GM12878 (cell line): ENCODE results near the gene KCNH6. TPM values are rescaled to one million over a fixed set of nuclear protein-coding genes. Genes with fewer than 3 reads are reported as not detected.

ENCODE experiments used
- CBFB ChIP-seq: IDR thresholded peaks from 2 replicates; pipeline ENCODE4 v1.6.1; 2016; ENCODE audit warnings: antibody characterized with exemption, low read depth
- CREB1 ChIP-seq: IDR thresholded peaks from 2 replicates; pipeline ENCODE4 v1.6.1; 2012; ENCODE audit warnings: low read depth, mild to moderate bottlenecking, inconsistent platforms
- HCFC1 ChIP-seq: fragments of 150-350 bp; IDR thresholded peaks from 2 replicates; pipeline ENCODE4 v1.6.1; 2014; ENCODE audit warnings: low read length
- IRF4 ChIP-seq: IDR thresholded peaks from 2 replicates; pipeline ENCODE4 v1.6.1; 2011; ENCODE audit warnings: low read depth, low read length
- PRDM15 ChIP-seq: fragments of 450-650 bp; formaldehyde crosslinking; IDR thresholded peaks from 2 replicates; pipeline ENCODE4 v1.4.0; 2020; ENCODE audit warnings: mild to moderate bottlenecking, moderate library complexity
- RB1 ChIP-seq: fragments of 450-650 bp; formaldehyde crosslinking; IDR thresholded peaks from 2 replicates; pipeline ENCODE4 v1.6.1; 2017; ENCODE audit warnings: mild to moderate bottlenecking, borderline replicate concordance
- ZBTB33 ChIP-seq: fragments of 450-650 bp; IDR thresholded peaks from 2 replicates; pipeline ENCODE4 v1.6.1; 2017; ENCODE audit warnings: mild to moderate bottlenecking
- ZSCAN29 ChIP-seq: fragments of 450-650 bp; IDR thresholded peaks from 2 replicates; pipeline ENCODE4 v1.6.1; 2017; ENCODE audit warnings: mild to moderate bottlenecking, moderate library complexity
- polyA plus RNA-seq, 11 experiments: library from polyadenylated mRNA; depleted of rRNA in 4 of 11; unstranded in 6 of 11; stranded (reverse) in 5 of 11; fragments of >200 nt; fragmentation: Nextera tagmentation in 4 of 11; fragmentation: Illumina TruSeq in 1 of 11; extraction: Ambion mirVana in 4 of 11; extraction: Trizol in 1 of 11; gene quantifications; 1 replicate in 1 of 11; 2 replicates in 10 of 11; pipeline versions ENCODE4 v1.2.1 to v1.2.3, GENCODE V29; 2011 to 2016; ENCODE audit warnings: inconsistent platforms in 2 of 11, missing spikeins in 2 of 11, low read depth in 1 of 11
- total RNA-seq, 4 experiments: library from RNA; depleted of rRNA in 3 of 4; stranded (reverse); fragments of >200 nt in 3 of 4; fragmentation: Illumina TruSeq in 1 of 4; extraction: Trizol in 1 of 4; gene quantifications; 2 replicates each; pipeline versions ENCODE4 v1.2.1 to v1.2.3, GENCODE V29; 2013 to 2021
- TF ChIP-seq, protein P1 (sequence below): fragments of 450-650 bp; IDR thresholded peaks from 2 replicates; pipeline ENCODE4 v1.6.1; 2017; ENCODE audit warnings: mild to moderate bottlenecking, moderate library complexity
- TF ChIP-seq, protein P2 (sequence below): IDR thresholded peaks from 2 replicates; pipeline ENCODE4 v1.6.1; 2011; ENCODE audit warnings: borderline replicate concordance, low read depth, mild to moderate bottlenecking, moderate library complexity, mixed read lengths, low read length; ENCODE audit not compliant: insufficient read depth; ENCODE audit errors: extremely low read length

Gene KCNH6
- total and polyA plus RNA-seq, 10 of the 15 experiments (the other 5 are each of a cell fraction or from before 2014, with no cell fraction given): not detected

DNA sequence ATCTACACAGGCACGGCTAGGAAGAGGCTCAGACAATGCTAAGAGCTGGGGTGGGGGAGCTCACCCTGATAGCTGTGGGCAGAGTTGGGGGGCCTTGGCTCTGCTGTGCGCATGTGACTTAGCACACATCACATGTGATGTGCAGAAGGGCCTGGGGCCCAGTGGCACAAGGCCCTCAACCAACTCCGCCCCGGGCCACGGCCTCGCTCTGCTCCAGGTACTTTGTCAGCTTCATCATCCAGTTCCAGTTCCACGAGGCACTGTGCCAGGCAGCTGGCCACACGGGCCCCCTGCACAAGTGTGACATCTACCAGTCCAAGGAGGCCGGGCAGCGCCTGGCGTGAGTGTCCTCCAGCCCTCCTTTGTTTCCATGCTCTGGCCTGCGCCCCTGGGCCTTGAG is 27.0 kb upstream of the KCNH6 start (continued):
- TF ChIP-seq, protein P1, sequence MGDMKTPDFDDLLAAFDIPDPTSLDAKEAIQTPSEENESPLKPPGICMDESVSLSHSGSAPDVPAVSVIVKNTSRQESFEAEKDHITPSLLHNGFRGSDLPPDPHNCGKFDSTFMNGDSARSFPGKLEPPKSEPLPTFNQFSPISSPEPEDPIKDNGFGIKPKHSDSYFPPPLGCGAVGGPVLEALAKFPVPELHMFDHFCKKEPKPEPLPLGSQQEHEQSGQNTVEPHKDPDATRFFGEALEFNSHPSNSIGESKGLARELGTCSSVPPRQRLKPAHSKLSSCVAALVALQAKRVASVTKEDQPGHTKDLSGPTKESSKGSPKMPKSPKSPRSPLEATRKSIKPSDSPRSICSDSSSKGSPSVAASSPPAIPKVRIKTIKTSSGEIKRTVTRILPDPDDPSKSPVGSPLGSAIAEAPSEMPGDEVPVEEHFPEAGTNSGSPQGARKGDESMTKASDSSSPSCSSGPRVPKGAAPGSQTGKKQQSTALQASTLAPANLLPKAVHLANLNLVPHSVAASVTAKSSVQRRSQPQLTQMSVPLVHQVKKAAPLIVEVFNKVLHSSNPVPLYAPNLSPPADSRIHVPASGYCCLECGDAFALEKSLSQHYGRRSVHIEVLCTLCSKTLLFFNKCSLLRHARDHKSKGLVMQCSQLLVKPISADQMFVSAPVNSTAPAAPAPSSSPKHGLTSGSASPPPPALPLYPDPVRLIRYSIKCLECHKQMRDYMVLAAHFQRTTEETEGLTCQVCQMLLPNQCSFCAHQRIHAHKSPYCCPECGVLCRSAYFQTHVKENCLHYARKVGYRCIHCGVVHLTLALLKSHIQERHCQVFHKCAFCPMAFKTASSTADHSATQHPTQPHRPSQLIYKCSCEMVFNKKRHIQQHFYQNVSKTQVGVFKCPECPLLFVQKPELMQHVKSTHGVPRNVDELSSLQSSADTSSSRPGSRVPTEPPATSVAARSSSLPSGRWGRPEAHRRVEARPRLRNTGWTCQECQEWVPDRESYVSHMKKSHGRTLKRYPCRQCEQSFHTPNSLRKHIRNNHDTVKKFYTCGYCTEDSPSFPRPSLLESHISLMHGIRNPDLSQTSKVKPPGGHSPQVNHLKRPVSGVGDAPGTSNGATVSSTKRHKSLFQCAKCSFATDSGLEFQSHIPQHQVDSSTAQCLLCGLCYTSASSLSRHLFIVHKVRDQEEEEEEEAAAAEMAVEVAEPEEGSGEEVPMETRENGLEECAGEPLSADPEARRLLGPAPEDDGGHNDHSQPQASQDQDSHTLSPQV: no peak
- TF ChIP-seq ZBTB33: no peak
- TF ChIP-seq PRDM15 (CRISPR knock-in tag): no peak
- no peak for TF ChIP-seq RB1
- TF ChIP-seq CREB1: no peak
- TF ChIP-seq CBFB: no peak
- TF ChIP-seq ZSCAN29: no peak
- TF ChIP-seq, protein P2, sequence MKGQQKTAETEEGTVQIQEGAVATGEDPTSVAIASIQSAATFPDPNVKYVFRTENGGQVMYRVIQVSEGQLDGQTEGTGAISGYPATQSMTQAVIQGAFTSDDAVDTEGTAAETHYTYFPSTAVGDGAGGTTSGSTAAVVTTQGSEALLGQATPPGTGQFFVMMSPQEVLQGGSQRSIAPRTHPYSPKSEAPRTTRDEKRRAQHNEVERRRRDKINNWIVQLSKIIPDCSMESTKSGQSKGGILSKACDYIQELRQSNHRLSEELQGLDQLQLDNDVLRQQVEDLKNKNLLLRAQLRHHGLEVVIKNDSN: no peak
- no peak for TF ChIP-seq HCFC1
- no peak for TF ChIP-seq IRF4
- TF ChIP-seq, all 136 proteins: peak for 0
